H9 (cell line): ENCODE results near the gene ENGASE. TPM values are rescaled to one million over a fixed set of nuclear protein-coding genes. Genes with fewer than 3 reads are reported as not detected.

Source experiments
- DNase-seq: peaks from one replicate; pipeline ENCODE4 v3.0.0-alpha.2; 2017
- H2AFZ ChIP-seq: one replicate; pipeline ENCODE4 v1.6.1; 2013; ENCODE audit warnings: mild to moderate bottlenecking, low read length, control low read depth, moderate library complexity
- H2AK5ac ChIP-seq: 2 replicates; pipeline ENCODE4 v1.6.1; 2013; ENCODE audit warnings: low read length, control low read depth, mixed read lengths; ENCODE audit not compliant: insufficient read length
- H2BK120ac ChIP-seq: one replicate; pipeline ENCODE4 v1.6.1; 2013; ENCODE audit warnings: low read depth, mild to moderate bottlenecking, low read length, control low read depth, inconsistent platforms; ENCODE audit not compliant: poor library complexity, severe bottlenecking
- H2BK12ac ChIP-seq: 2 replicates; pipeline ENCODE4 v1.6.1; 2013; ENCODE audit warnings: low read length, control low read depth, mixed read lengths, low read depth; ENCODE audit not compliant: insufficient read length
- H2BK15ac ChIP-seq: 2 replicates; pipeline ENCODE4 v1.6.1; 2013; ENCODE audit warnings: low read depth, low read length, control low read depth
- H2BK20ac ChIP-seq: one replicate; pipeline ENCODE4 v1.6.1; 2013; ENCODE audit warnings: low read depth, mild to moderate bottlenecking, low read length, control low read depth, inconsistent platforms; ENCODE audit not compliant: poor library complexity, severe bottlenecking
- H2BK5ac ChIP-seq: 2 replicates; pipeline ENCODE4 v1.6.1; 2013; ENCODE audit warnings: low read length, control low read depth, mixed read lengths; ENCODE audit not compliant: insufficient read length
- H3K14ac ChIP-seq: 2 replicates; pipeline ENCODE4 v1.6.1; 2013; ENCODE audit warnings: low read length, control low read depth; ENCODE audit not compliant: insufficient read depth
- H3K18ac ChIP-seq: 2 replicates; pipeline ENCODE4 v1.6.1; 2013; ENCODE audit warnings: low read depth, mild to moderate bottlenecking, mixed read lengths, low read length, control low read depth; ENCODE audit not compliant: insufficient read length
- H3K23ac ChIP-seq: 2 replicates; pipeline ENCODE4 v1.6.1; 2013; ENCODE audit warnings: low read length, control low read depth, mixed read lengths, low read depth; ENCODE audit not compliant: insufficient read length
- H3K23me2 ChIP-seq: 2 replicates; pipeline ENCODE4 v1.6.1; 2013; ENCODE audit warnings: low read depth, mild to moderate bottlenecking, mixed read lengths, low read length, control low read depth; ENCODE audit not compliant: insufficient read length, poor library complexity, severe bottlenecking
- H3K27ac ChIP-seq: 2 replicates; pipeline ENCODE4 v1.5.1; 2013; ENCODE audit warnings: low read length, control low read depth, mixed read lengths, low read depth; ENCODE audit not compliant: insufficient read length
- H3K27me3 ChIP-seq: 2 replicates; pipeline ENCODE4 v1.6.1; 2013; ENCODE audit warnings: low read length, control low read depth, inconsistent platforms; ENCODE audit not compliant: insufficient read depth
- H3K4ac ChIP-seq: 2 replicates; pipeline ENCODE4 v1.6.1; 2013; ENCODE audit warnings: low read depth, mild to moderate bottlenecking, control low read depth, inconsistent platforms, low read length, moderate library complexity
- H3K4me1 ChIP-seq: 2 replicates; pipeline ENCODE4 v1.6.1; 2013; ENCODE audit warnings: low read length, control low read depth, inconsistent platforms; ENCODE audit not compliant: insufficient read depth
- H3K4me2 ChIP-seq: 2 replicates; pipeline ENCODE4 v1.6.1; 2013; ENCODE audit warnings: low read length, control low read depth, mixed read lengths; ENCODE audit not compliant: insufficient read length, insufficient read depth
- H3K56ac ChIP-seq: 2 replicates; pipeline ENCODE4 v1.6.1; 2013; ENCODE audit warnings: low read depth, mild to moderate bottlenecking, mixed read lengths, low read length, control low read depth; ENCODE audit not compliant: insufficient read length
- H3K79me1 ChIP-seq: 2 replicates; pipeline ENCODE4 v1.6.1; 2013; ENCODE audit warnings: low read depth, mild to moderate bottlenecking, moderate library complexity, low read length, control low read depth, inconsistent platforms; ENCODE audit not compliant: insufficient read depth, poor library complexity, severe bottlenecking
- H3K79me2 ChIP-seq: 2 replicates; pipeline ENCODE4 v1.6.1; 2013; ENCODE audit warnings: low read length, control low read depth, inconsistent platforms; ENCODE audit not compliant: insufficient read depth
- H3K9ac ChIP-seq: 2 replicates; pipeline ENCODE4 v1.6.1; 2013; ENCODE audit warnings: low read length, control low read depth, mixed read lengths; ENCODE audit not compliant: insufficient read length; ENCODE audit errors: extremely low read depth
- H3K9me3 ChIP-seq: one replicate; pipeline ENCODE4 v1.6.1; 2013; ENCODE audit warnings: low read depth, low read length, inconsistent platforms; ENCODE audit not compliant: control insufficient read depth
- H3T11ph ChIP-seq: one replicate; pipeline ENCODE4 v1.6.1; 2013; ENCODE audit warnings: mild to moderate bottlenecking, low read length, control low read depth, inconsistent platforms
- H4K20me1 ChIP-seq: one replicate; pipeline ENCODE4 v1.6.1; 2013; ENCODE audit not compliant: control insufficient read depth, insufficient read length, insufficient read depth
- H4K5ac ChIP-seq: 2 replicates; pipeline ENCODE4 v1.6.1; 2013; ENCODE audit warnings: low read depth, mild to moderate bottlenecking, mixed read lengths, low read length, control low read depth; ENCODE audit not compliant: insufficient read length
- H4K8ac ChIP-seq: replicated peaks from 2 replicates; pipeline ENCODE4 v1.6.1; 2013; ENCODE audit warnings: low read length, control low read depth, mixed read lengths, low read depth; ENCODE audit not compliant: insufficient read length
- H4K91ac ChIP-seq: 2 replicates; pipeline ENCODE4 v1.6.1; 2013; ENCODE audit warnings: low read depth, mild to moderate bottlenecking, moderate library complexity, mixed read lengths, low read length, control low read depth; ENCODE audit not compliant: insufficient read length
- H3K27ac Mint-ChIP-seq, 3 experiments: 2 replicates in 2 of 3; 3 replicates in 1 of 3; pipeline ENCODE4 v1.8.0; 2020 to 2021; ENCODE audit warnings: mixed read lengths in 3 of 3, mild to moderate bottlenecking in 1 of 3, moderate library complexity in 1 of 3
- H3K27me3 Mint-ChIP-seq: 2 replicates; pipeline ENCODE4 v1.8.0; 2021; ENCODE audit warnings: low read depth, mild to moderate bottlenecking, moderate library complexity, mixed read lengths
- H3K36me3 Mint-ChIP-seq, 3 experiments: 2 replicates in 2 of 3; 3 replicates in 1 of 3; pipeline ENCODE4 v1.8.0; 2020 to 2021; ENCODE audit warnings: low read depth in 3 of 3, mixed read lengths in 3 of 3; ENCODE audit not compliant: insufficient read depth in 1 of 3
- H3K4me1 Mint-ChIP-seq, 2 experiments: 2 replicates each; pipeline ENCODE4 v1.8.0; 2020; ENCODE audit warnings: mixed read lengths in 2 of 2
- H3K4me3 Mint-ChIP-seq, 2 experiments: 2 replicates in 1 of 2; 3 replicates in 1 of 2; pipeline ENCODE4 v1.8.0; 2020 to 2021; ENCODE audit warnings: mild to moderate bottlenecking in 2 of 2, mixed read lengths in 2 of 2, moderate library complexity in 1 of 2
- H3K9me3 Mint-ChIP-seq, 2 experiments: 2 replicates in 1 of 2; 3 replicates in 1 of 2; pipeline ENCODE4 v1.8.0; 2020; ENCODE audit warnings: mild to moderate bottlenecking in 2 of 2, mixed read lengths in 2 of 2, moderate library complexity in 1 of 2
- WGBS: extraction: QIAGEN DNeasy Blood & Tissue Kit; methylation state at CpG from one replicate; pipeline ENCODE4 v1.1.7; 2013; ENCODE audit warnings: missing lambda C conversion rate, low lambda C conversion rate, mixed read lengths; ENCODE audit not compliant: insufficient read length; ENCODE audit errors: extremely low coverage; 5-methylcytosine and 5-hydroxymethylcytosine counted together
- total RNA-seq: library from RNA; stranded (reverse); gene quantifications from 2 replicates; pipeline ENCODE4 v1.2.1, GENCODE V29; 2021
- TF ChIP-seq, protein P1 (sequence below): fragments of 200-600 bp; sonication (generic); conservative IDR thresholded peaks from 3 replicates; pipeline ENCODE4 v1.8.0; 2021; ENCODE audit warnings: antibody characterized with exemption, mild to moderate bottlenecking

Gene ENGASE
- total RNA-seq, 1 experiment from 2014 or later: 20.6 TPM

DNA sequence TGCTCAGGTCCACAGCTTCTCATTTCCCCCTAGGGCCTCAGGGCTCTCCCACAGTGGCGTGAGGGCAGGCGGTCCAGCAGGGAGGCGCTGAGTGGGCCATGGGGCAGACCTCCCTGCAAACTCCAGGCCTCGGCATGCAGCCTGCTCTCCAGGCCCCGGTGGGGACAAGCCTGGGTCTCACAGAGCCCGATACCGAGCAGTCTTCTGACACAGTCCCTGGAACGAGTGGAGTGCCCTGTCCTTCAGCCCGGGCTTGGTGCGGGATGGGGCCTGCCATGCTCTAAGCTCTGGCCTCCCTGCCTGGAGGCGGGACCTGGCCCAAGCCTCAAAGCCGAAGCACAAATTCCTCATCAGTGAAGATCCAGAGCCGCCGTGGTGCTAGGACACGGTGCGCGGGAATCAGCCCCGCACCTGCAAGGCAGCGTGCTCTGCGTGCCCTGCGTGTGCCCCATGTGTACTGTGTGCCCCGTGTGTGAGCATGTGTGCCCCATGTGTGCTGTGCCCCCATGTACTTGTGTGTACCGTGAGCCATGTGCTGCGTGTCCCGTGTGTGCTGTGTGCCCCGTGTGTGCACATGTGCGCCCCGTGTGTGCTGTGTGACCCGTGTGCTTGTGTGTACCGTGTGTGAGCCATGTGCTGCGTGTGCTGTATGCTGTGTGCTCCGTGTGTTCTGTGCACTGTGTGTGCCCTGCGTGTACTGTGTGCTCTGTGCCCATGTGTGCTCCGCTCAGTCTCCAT, 56.1 kb downstream of the ENGASE start:
- no peak overlapping the region for H3K56ac ChIP-seq
- Mint-ChIP-seq H3K4me3 (no peak overlapping the region), H3K9me3 (no peaks in the 10 kb centered on the region), H3K27ac (peak overlapping the region in 2 of 3 experiments; percentile 11 to 57; a peak in 1 of 7 replicates), H3K4me1 (no peaks in the 10 kb centered on the region; a peak in 1 of 4 replicates), H3K27me3 (peaks cover 10% of the 10 kb centered on the region), H3K36me3 (peaks cover 0 to 2% (median 0%) of the 10 kb centered on the region in 3 experiments; a peak in 1 of 7 replicates)
- H3K4ac ChIP-seq: no peak overlapping the region
- no peak for DNase-seq
- no peak overlapping the region for H2BK5ac ChIP-seq
- no peak overlapping the region for H3T11ph ChIP-seq
- no peak overlapping the region for H2BK15ac ChIP-seq
- H3K79me2 ChIP-seq: no peaks in the 10 kb centered on the region
- no peak overlapping the region for H4K8ac ChIP-seq
- WGBS: no CpG with 5 or more reads among the region's 34 CpGs
- H3K14ac ChIP-seq: no peak overlapping the region; the same call in 1 of the 2 replicates
- H3K23me2 ChIP-seq: no peaks in the 10 kb centered on the region
- H2AK5ac ChIP-seq: no peak overlapping the region
- H2AFZ ChIP-seq: no peak overlapping the region
- no peaks in the 10 kb centered on the region for H4K20me1 ChIP-seq
- H3K27me3 ChIP-seq: no peaks in the 10 kb centered on the region
- H3K79me1 ChIP-seq: no peaks in the 10 kb centered on the region
- no peak overlapping the region for H4K91ac ChIP-seq
- H3K9me3 ChIP-seq: no peaks in the 10 kb centered on the region
- H3K4me1 ChIP-seq: no peaks in the 10 kb centered on the region
- no peak overlapping the region for H3K9ac ChIP-seq
- H3K4me2 ChIP-seq: no peak overlapping the region
- H3K27ac ChIP-seq: no peak overlapping the region
- TF ChIP-seq, protein P1, sequence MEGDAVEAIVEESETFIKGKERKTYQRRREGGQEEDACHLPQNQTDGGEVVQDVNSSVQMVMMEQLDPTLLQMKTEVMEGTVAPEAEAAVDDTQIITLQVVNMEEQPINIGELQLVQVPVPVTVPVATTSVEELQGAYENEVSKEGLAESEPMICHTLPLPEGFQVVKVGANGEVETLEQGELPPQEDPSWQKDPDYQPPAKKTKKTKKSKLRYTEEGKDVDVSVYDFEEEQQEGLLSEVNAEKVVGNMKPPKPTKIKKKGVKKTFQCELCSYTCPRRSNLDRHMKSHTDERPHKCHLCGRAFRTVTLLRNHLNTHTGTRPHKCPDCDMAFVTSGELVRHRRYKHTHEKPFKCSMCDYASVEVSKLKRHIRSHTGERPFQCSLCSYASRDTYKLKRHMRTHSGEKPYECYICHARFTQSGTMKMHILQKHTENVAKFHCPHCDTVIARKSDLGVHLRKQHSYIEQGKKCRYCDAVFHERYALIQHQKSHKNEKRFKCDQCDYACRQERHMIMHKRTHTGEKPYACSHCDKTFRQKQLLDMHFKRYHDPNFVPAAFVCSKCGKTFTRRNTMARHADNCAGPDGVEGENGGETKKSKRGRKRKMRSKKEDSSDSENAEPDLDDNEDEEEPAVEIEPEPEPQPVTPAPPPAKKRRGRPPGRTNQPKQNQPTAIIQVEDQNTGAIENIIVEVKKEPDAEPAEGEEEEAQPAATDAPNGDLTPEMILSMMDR: no peak
- no peak overlapping the region for H2BK120ac ChIP-seq
- H3K23ac ChIP-seq: no peak overlapping the region
- H2BK20ac ChIP-seq: no peak overlapping the region
- no peak overlapping the region for H2BK12ac ChIP-seq
- H3K18ac ChIP-seq: peak overlapping the region; percentile 22
- H4K5ac ChIP-seq: peak overlapping the region; percentile 6
